ENCODE measurements around the gene RCAN2. TPM values are rescaled to one million over a fixed set of nuclear protein-coding genes. Genes with fewer than 3 reads are reported as not detected.

The RCAN2 gene
- total and polyA plus RNA-seq, 9 of the 15 experiments (the other 6 are each of a cell fraction or from before 2014, with no cell fraction given) = 0.04 TPM; not detected in 8

DNA sequence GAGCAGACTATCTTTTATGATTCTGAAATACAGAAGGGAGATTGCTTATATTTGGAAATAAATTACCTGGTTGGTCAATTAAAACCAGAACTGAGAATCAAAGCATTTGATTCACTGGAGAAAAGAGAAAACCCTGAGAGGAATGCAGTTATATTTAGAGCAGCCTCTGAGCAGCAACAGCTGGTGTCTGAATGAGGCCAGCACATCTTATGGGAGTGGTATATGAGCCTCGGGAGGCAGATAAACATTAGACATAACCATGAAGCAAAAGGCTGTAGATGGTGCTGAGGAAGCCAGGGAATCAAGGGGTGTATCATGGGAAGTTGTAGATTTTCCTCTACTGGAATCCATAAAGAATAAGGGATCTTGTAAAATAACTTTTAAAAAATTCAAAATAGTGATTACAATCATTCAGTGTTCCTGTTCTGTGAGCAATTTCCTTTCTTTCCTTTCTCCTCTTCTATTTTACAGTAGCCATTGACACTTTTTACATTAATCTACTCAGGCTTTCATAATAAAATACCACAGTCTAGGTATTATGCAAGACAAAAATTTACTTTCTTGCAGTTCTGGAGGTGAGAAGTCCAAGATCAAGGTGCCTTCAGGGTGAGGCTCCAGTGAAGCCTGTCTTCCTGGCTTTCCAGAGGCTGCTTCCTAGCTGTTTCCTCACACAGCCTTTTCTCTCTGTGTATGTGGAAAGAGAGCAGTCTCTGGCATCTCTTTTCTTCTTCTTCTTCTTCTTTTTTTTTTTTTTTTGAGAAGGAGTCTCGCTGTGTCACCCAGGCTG is 287.7 kb downstream of the RCAN2 start:
- intact Hi-C loops (cut with micrococcal nuclease) = no loop called here
- no TSS peak for BruUV-seq (replicated peaks)
- Histone ChIP-seq H3K27ac (ENCODE audit: extremely low read depth, low read depth, low read length) (no peak overlapping the region), H3K36me3 (ENCODE audit: control insufficient read depth, insufficient read depth, low read length) (no peaks in the 10 kb centered on the region), H3K79me2 (ENCODE audit: control insufficient read depth, insufficient read depth, low read length) (no peaks in the 10 kb centered on the region), H3K4me2 (ENCODE audit: insufficient read depth, low read length) (no peak overlapping the region), H3K27me3 (ENCODE audit: control insufficient read depth in 2 of 2, insufficient read depth in 2 of 2, low read length in 2 of 2) (no peaks in the 10 kb centered on the region), H3K9me3 (replicated peaks; ENCODE audit: control insufficient read depth, insufficient read depth, low read depth, low read length) (no peaks in the 10 kb centered on the region), H2AFZ (ENCODE audit: low read depth, low read length) (no peak overlapping the region), H3K4me3 (no peak overlapping the region), H3K4me1 (replicated peaks in 1 of 2; ENCODE audit: control insufficient read depth in 2 of 2, insufficient read depth in 2 of 2, low read length in 2 of 2) (no peaks in the 10 kb centered on the region), H3K9ac (ENCODE audit: insufficient read depth in 1 of 2, low read depth in 2 of 2, low read length in 2 of 2) (no peak overlapping the region), H4K20me1 (replicated peaks; ENCODE audit: control insufficient read depth, insufficient read depth, low read length) (no peaks in the 10 kb centered on the region), H3K9me1 (ENCODE audit: control insufficient read depth, insufficient read depth, low read length) (no peaks in the 10 kb centered on the region)
- TF ChIP-seq SMARCA5 (IDR thresholded peaks at IDR 0.05) = no peak
- POLR2A ChIA-PET = no interaction called here
- in situ Hi-C loops (cut with MboI) = no loop called here
- WGBS (ENCODE audit: insufficient coverage, low coverage, missing lambda C conversion rate) = 0% methylated on average over 1 of the region's 2 CpGs
- CTCF ChIA-PET (ENCODE audit: low intra/inter-chr PET ratio) = no interaction called here
- ATAC-seq (no peak), FAIRE-seq (no peak), DNase-seq (ENCODE audit: extremely low read depth in 1 of 4, low spot score in 3 of 4) (no peak)

DNA sequence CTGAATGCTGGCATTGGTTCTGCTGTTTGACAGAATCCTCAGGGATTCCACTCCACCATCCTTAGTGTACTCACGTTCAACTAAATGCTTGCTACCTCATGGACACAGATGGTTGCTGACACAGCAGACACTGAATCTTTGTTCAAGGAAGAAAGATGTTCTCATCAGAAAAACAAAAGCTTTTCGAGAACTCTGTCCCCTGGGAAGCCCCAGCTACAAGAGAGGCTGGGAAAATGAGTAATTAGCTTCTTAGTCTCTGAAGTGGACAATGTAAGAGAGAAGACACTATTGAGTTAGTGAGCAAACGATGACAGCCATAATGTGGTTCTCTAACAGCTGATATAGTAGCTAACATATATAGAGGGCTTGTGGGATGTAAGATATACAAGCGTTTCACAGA is 289.5 kb downstream of the RCAN2 start:
- no TSS peak for BruUV-seq (replicated peaks)
- Histone ChIP-seq H3K4me2 (ENCODE audit: insufficient read depth, low read length) (no peak overlapping the region), H3K9ac (ENCODE audit: insufficient read depth in 1 of 2, low read depth in 2 of 2, low read length in 2 of 2) (no peak overlapping the region), H3K9me1 (ENCODE audit: control insufficient read depth, insufficient read depth, low read length) (no peaks in the 10 kb centered on the region), H3K36me3 (ENCODE audit: control insufficient read depth, insufficient read depth, low read length) (no peaks in the 10 kb centered on the region), H3K4me1 (replicated peaks in 1 of 2; ENCODE audit: control insufficient read depth in 2 of 2, insufficient read depth in 2 of 2, low read length in 2 of 2) (no peaks in the 10 kb centered on the region), H3K4me3 (no peak overlapping the region), H2AFZ (ENCODE audit: low read depth, low read length) (no peak overlapping the region), H3K9me3 (replicated peaks; ENCODE audit: control insufficient read depth, insufficient read depth, low read depth, low read length) (no peaks in the 10 kb centered on the region), H3K79me2 (ENCODE audit: control insufficient read depth, insufficient read depth, low read length) (no peaks in the 10 kb centered on the region), H4K20me1 (replicated peaks; ENCODE audit: control insufficient read depth, insufficient read depth, low read length) (no peaks in the 10 kb centered on the region), H3K27me3 (ENCODE audit: control insufficient read depth in 2 of 2, insufficient read depth in 2 of 2, low read length in 2 of 2) (no peaks in the 10 kb centered on the region), H3K27ac (ENCODE audit: extremely low read depth, low read depth, low read length) (no peak overlapping the region)
- CTCF ChIA-PET (ENCODE audit: low intra/inter-chr PET ratio) = no interaction called here
- intact Hi-C loops (cut with micrococcal nuclease) = no loop called here
- 0% methylated on average over 4 of the region's 4 CpGs for WGBS (ENCODE audit: insufficient coverage, low coverage, missing lambda C conversion rate)
- FAIRE-seq (no peak), DNase-seq (ENCODE audit: extremely low read depth in 1 of 4, low spot score in 3 of 4) (no peak), ATAC-seq (no peak)
- no peak for TF ChIP-seq PKNOX1 (IDR thresholded peaks at IDR 0.05)
- no peak for TF ChIP-seq RBM15 (IDR thresholded peaks at IDR 0.05; ENCODE audit: insufficient read depth, low read length)
- no peak for TF ChIP-seq PTRF (tag; IDR thresholded peaks at IDR 0.05)
- no peak for TF ChIP-seq ASH1L (IDR thresholded peaks at IDR 0.05; ENCODE audit: borderline replicate concordance, low read depth, partially characterized antibody)
- no peak for TF ChIP-seq RAD51 (IDR thresholded peaks at IDR 0.05; ENCODE audit: borderline replicate concordance, low read depth)
- TF ChIP-seq UBTF (IDR thresholded peaks at IDR 0.05; ENCODE audit: borderline replicate concordance in 1 of 2, low read depth in 2 of 2, low read length in 2 of 2) = no peak
- TF ChIP-seq ZNF239 (CRISPR knock-in tag; IDR thresholded peaks at IDR 0.05) = no peak
- TF ChIP-seq ETV6 (IDR thresholded peaks at IDR 0.05; ENCODE audit: borderline replicate concordance in 1 of 2, low read depth in 2 of 2, low read length in 1 of 2) = no peak
- TF ChIP-seq ETV6 (CRISPR knock-in tag; IDR thresholded peaks at IDR 0.05; ENCODE audit: borderline replicate concordance) = no peak
- TF ChIP-seq, protein P1, sequence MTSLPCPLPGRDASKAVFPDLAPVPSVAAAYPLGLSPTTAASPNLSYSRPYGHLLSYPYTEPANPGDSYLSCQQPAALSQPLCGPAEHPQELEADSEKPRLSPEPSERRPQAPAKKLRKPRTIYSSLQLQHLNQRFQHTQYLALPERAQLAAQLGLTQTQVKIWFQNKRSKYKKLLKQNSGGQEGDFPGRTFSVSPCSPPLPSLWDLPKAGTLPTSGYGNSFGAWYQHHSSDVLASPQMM (CRISPR knock-in tag; IDR thresholded peaks at IDR 0.05) = no peak
- TF ChIP-seq HMG20A (CRISPR knock-in tag; conservative IDR thresholded peaks at IDR 0.05) = no peak
- in situ Hi-C loops (cut with MboI) = no loop called here
- POLR2A ChIA-PET = interaction anchor here (1.0 kb wide), 1 partner anchor 26 kb away, joined by 4 read pairs; no protein-coding TSS in a partner anchor

Measured in K562 (cell line).